GM23248 (cell line): Measurements from ENCODE around the gene STMP1. TPM values are rescaled to one million over a fixed set of nuclear protein-coding genes. Genes with fewer than 3 reads are reported as not detected.

Experiments
- DNase-seq: peaks from one replicate; pipeline ENCODE4 v3.0.0-alpha.2; 2015
- H2AFZ ChIP-seq: fragments of 200-600 bp; sonication (generic); 2 replicates; pipeline ENCODE4 v1.6.1; 2016; ENCODE audit warnings: antibody characterized with exemption
- H3F3A ChIP-seq: fragments of 200-600 bp; sonication (generic); 2 replicates; pipeline ENCODE4 v1.6.1; 2016; ENCODE audit warnings: mild to moderate bottlenecking, antibody characterized with exemption, mixed run types; ENCODE audit not compliant: insufficient read depth
- H3K27ac ChIP-seq: fragments of 200-600 bp; sonication (generic); 2 replicates; pipeline ENCODE4 v1.5.1; 2016; ENCODE audit warnings: mild to moderate bottlenecking
- H3K27me3 ChIP-seq: fragments of 200-600 bp; sonication (generic); replicated peaks from 2 replicates; pipeline ENCODE4 v1.6.1; 2016; ENCODE audit warnings: mild to moderate bottlenecking; ENCODE audit not compliant: insufficient read depth
- H3K36me3 ChIP-seq: fragments of 200-600 bp; sonication (generic); 2 replicates; pipeline ENCODE4 v1.6.1; 2016; ENCODE audit warnings: low read depth, mild to moderate bottlenecking
- H3K4me1 ChIP-seq: fragments of 200-600 bp; sonication (generic); 2 replicates; pipeline ENCODE4 v1.6.1; 2016; ENCODE audit warnings: mild to moderate bottlenecking; ENCODE audit not compliant: insufficient read depth
- H3K4me2 ChIP-seq: fragments of 200-600 bp; sonication (generic); one replicate; pipeline ENCODE4 v1.6.1; 2016; ENCODE audit warnings: mild to moderate bottlenecking; ENCODE audit not compliant: unreplicated experiment
- H3K4me3 ChIP-seq: fragments of 200-600 bp; sonication (generic); 2 replicates; pipeline ENCODE4 v1.5.1; 2016; ENCODE audit warnings: mild to moderate bottlenecking
- H3K79me2 ChIP-seq: fragments of 200-600 bp; sonication (generic); 2 replicates; pipeline ENCODE4 v1.6.1; 2016; ENCODE audit warnings: mild to moderate bottlenecking; ENCODE audit not compliant: insufficient read depth
- H3K9ac ChIP-seq: fragments of 200-600 bp; sonication (generic); 2 replicates; pipeline ENCODE4 v1.6.1; 2016; ENCODE audit warnings: mild to moderate bottlenecking
- H3K9me2 ChIP-seq: fragments of 200-600 bp; sonication (generic); 2 replicates; pipeline ENCODE4 v1.6.1; 2016; ENCODE audit warnings: mixed run types, mild to moderate bottlenecking, moderate library complexity; ENCODE audit not compliant: insufficient read depth
- H3K9me3 ChIP-seq: fragments of 200-600 bp; sonication (generic); one replicate; pipeline ENCODE4 v1.6.1; 2017; ENCODE audit warnings: low read depth
- H4K20me1 ChIP-seq: fragments of 200-600 bp; sonication (generic); 2 replicates; pipeline ENCODE4 v1.6.0; 2016; ENCODE audit not compliant: insufficient read depth
- EZH2 ChIP-seq: fragments of 200-600 bp; sonication (generic); IDR thresholded peaks from 2 replicates; pipeline ENCODE4 v1.6.1; 2018; ENCODE audit warnings: antibody characterized with exemption, mild to moderate bottlenecking; ENCODE audit not compliant: insufficient read depth, poor library complexity, severe bottlenecking
- EZH2phosphoT487 ChIP-seq: fragments of 200-600 bp; sonication (generic); IDR thresholded peaks from 2 replicates; pipeline ENCODE4 v1.6.1; 2018; ENCODE audit warnings: antibody characterized with exemption, moderate library complexity, mild to moderate bottlenecking, low read depth; ENCODE audit not compliant: insufficient read depth
- WGBS, 2 experiments: methylation state at CpG; one replicate each; pipeline ENCODE4 v1.1.6; 2015 to 2017; ENCODE audit warnings: low lambda C conversion rate in 2 of 2, low coverage in 1 of 2; ENCODE audit errors: missing lambda C conversion rate in 2 of 2; 5-methylcytosine and 5-hydroxymethylcytosine counted together
- in situ Hi-C: fragments of 300-500 bp; cut with MboI; formaldehyde crosslinking; loops from 2 replicates; pipeline ENCODE4 v1.15.0; 2020
- polyA plus RNA-seq: library from polyadenylated mRNA; unstranded; fragments of >200 nt; fragmentation: Nextera tagmentation; extraction: Ambion mirVana; gene quantifications from 2 replicates; pipeline ENCODE4 v1.2.1, GENCODE V29; 2016
- total RNA-seq: library from RNA; depleted of rRNA; stranded (reverse); fragments of >200 nt; shearing (Covaris generic); gene quantifications from 2 replicates; pipeline ENCODE4 v1.2.3, GENCODE V29; 2014

Gene STMP1
- total and polyA plus RNA-seq, 2 experiments from 2014 or later = 16.9 to 97.0 TPM

DNA sequence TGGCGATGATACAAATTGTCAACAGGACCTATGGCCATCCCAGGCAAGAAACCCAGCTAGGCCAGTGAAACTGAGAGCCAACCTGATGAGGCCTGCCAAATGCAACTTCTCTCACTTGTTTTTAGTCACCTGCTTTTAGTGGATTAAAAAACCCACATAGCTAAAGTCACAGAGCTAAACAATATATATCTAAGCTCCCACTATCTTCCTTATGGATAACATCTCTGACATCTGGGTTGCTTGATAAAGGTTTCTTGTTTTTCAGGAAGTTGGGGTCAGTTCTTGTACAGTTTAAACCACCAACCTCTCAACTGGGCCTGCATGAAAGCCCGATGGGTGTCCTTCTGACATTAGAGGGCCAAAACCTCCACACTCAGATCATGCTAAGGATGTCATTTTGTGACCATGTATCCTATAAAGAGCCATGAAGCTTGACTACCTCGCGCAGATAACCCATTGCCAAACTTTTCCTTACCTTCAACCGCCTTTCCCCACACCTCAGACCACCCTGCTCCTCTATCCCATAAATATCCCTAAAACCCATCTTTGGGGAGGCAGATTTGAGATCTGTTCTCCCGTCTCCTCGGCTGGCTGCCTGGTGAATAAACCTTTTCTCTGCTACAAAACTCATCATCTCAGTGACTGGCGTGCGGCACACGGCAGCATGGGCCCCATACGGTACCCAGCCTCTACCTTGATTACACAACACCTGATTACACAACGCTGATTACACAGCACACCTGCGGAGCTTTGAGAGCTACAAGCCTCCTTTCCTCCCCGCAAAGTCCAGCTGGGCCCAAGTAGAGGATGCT, 797 bp upstream of the STMP1 start:
- DNase-seq = no peak
- Histone ChIP-seq H3K36me3 (no peaks in the 10 kb centered on the region), H3K79me2 (peaks cover 33% of the 10 kb centered on the region), H3K9me2 (no peaks in the 10 kb centered on the region), H3K4me3 (peak overlapping the region; percentile 99), H3K9me3 (no peaks in the 10 kb centered on the region), H2AFZ (peak overlapping the region; percentile 97), H3K9ac (peak overlapping the region; percentile 100), H3F3A (peaks cover 24% of the 10 kb centered on the region), H4K20me1 (no peaks in the 10 kb centered on the region), H3K27me3 (no peaks in the 10 kb centered on the region), H3K4me2 (peak overlapping the region; percentile 67), H3K4me1 (peaks cover 29% of the 10 kb centered on the region), H3K27ac (0 out of 2 replicates have a peak overlapping the region, but pooled peaks have one; percentile 100)
- 70 to 76% methylated on average over 14 of the region's 14 CpGs for WGBS, 2 experiments
- in situ Hi-C loops = no loop called here
- no peak for TF ChIP-seq EZH2
- TF ChIP-seq EZH2phosphoT487 = no peak

DNA sequence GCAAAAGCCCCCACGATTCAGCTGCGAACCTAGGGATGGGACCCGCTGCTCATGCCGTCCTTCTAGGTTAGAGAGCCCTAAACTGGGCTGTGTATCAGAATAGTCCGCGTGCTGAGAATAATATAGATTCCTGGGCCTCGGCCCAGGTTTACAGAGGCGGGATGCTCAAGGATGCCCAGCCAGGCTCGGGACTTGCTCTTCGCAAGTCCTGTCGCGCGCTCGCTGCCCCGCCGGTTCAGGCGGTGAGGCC, 266 bp upstream of the STMP1 start:
- H3K9me2 ChIP-seq = no peaks in the 10 kb centered on the region
- H3K4me2 ChIP-seq = peak overlapping the region; percentile 67
- no peaks in the 10 kb centered on the region for H3K27me3 ChIP-seq
- no peaks in the 10 kb centered on the region for H4K20me1 ChIP-seq
- peak overlapping the region; percentile 100; the same call in 1 of the 2 replicates for H3K27ac ChIP-seq
- DNase-seq = no peak
- H3K9me3 ChIP-seq = no peaks in the 10 kb centered on the region
- 14 to 18% methylated on average over 12 to 17 of the region's 17 CpGs for WGBS, 2 experiments
- in situ Hi-C loops = no loop called here
- peak overlapping the region; percentile 97 for H2AFZ ChIP-seq
- H3F3A ChIP-seq = peaks cover 28% of the 10 kb centered on the region
- TF ChIP-seq EZH2phosphoT487 (no peak), EZH2 (no peak)
- H3K4me3 ChIP-seq = peak overlapping the region; percentile 99
- H3K9ac ChIP-seq = peak overlapping the region; percentile 100
- H3K79me2 ChIP-seq = peaks cover 38% of the 10 kb centered on the region
- H3K4me1 ChIP-seq = peaks cover 29% of the 10 kb centered on the region
- H3K36me3 ChIP-seq = no peaks in the 10 kb centered on the region

DNA sequence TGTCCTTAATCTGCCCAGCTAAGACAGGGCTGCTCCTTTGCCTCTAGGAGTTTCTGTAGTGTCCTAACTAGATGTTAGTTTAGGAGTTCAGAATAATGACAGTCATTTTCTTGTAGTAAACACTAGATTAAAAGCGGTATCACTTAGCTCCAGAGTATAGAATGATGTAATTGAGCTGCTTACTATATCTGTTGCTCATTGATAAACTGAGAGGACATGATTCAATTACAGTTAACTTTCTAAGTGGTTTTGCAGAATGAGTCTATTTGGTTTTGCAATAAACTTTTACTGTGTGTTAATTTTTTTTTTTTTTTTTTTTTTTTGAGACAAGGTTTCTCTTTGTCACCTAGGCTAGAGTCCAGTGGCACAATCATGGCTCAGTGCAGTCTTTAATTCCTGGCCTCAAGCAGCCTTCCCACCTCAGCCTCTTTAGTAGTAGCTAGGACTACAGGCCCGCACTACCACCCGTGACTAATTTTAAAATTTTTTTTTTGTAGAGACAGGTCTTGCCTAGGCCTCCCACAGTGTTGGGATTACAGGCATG, 1.8 kb downstream of the STMP1 start:
- Histone ChIP-seq H3K9me2 (no peaks in the 10 kb centered on the region), H3K4me2 (peak overlapping the region; percentile 95), H3K79me2 (peaks cover 59% of the 10 kb centered on the region), H3K36me3 (no peaks in the 10 kb centered on the region), H3K9me3 (no peaks in the 10 kb centered on the region), H3K9ac (peak overlapping the region; percentile 100), H2AFZ (no peak overlapping the region), H3F3A (peaks cover 29% of the 10 kb centered on the region), H3K4me1 (peaks cover 32% of the 10 kb centered on the region), H4K20me1 (no peaks in the 10 kb centered on the region), H3K4me3 (peak overlapping the region; percentile 99), H3K27ac (peak overlapping the region; percentile 100), H3K27me3 (no peaks in the 10 kb centered on the region)
- in situ Hi-C loops = no loop called here
- TF ChIP-seq EZH2phosphoT487 (no peak), EZH2 (no peak)
- DNase-seq = peak; percentile 76
- WGBS, 2 experiments = 10 to 24% methylated on average over 3 of the region's 3 CpGs

DNA sequence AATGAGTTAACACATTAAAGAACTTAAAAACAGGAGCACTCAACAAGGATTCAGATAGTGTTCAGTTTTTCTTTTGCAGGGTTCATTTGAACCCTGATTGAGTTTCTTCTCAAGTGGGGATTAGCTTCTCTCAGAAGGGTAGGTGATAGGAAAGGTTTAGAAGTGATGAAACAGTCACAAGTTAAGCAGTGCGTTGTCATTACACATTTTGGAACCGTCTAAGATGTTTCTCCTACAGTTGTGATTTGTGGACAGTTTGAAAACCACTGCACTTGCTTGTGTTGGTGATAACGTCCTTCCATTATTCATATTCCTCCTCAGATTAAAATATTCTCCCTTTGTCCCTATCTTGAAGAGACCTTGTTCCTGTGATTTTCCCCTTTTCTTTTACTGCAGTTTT, 2.7 kb downstream of the STMP1 start:
- Histone ChIP-seq H3K4me2 (peak overlapping the region; percentile 95), H3K4me3 (peak overlapping the region; percentile 99; the same call in 1 of the 2 replicates)

More for the DNA sequence above, 2.7 kb downstream of the STMP1 start:
- TF ChIP-seq EZH2phosphoT487 (no peak), EZH2 (no peak)
- Histone ChIP-seq H2AFZ (no peak overlapping the region), H3K9ac (peak overlapping the region; percentile 100), H3K27me3 (no peaks in the 10 kb centered on the region), H3K9me3 (no peaks in the 10 kb centered on the region), H3K36me3 (no peaks in the 10 kb centered on the region), H3K79me2 (peaks cover 67% of the 10 kb centered on the region), H4K20me1 (no peaks in the 10 kb centered on the region), H3K4me1 (peaks cover 41% of the 10 kb centered on the region), H3K9me2 (no peaks in the 10 kb centered on the region), H3F3A (peaks cover 38% of the 10 kb centered on the region), H3K27ac (peak overlapping the region; percentile 100)
- no peak for DNase-seq
- WGBS, 2 experiments = 38 to 47% methylated on average over 3 of the region's 3 CpGs
- in situ Hi-C loops = no loop called here
